Renal cortex interstitium (tissue), 11 donors: ENCODE results near the gene PARK7. TPM values are rescaled to one million over a fixed set of nuclear protein-coding genes. Genes with fewer than 3 reads are reported as not detected.
A peak's percentile ranks its signal among the peaks of the same experiment; 100 is the strongest.

Experiments used
- DNase-seq, 11 donors: peaks; one replicate each; pipeline ENCODE4 v3.0.0-alpha.2; 2013; ENCODE audit warnings: low read depth in 9 of 11, low spot score in 4 of 11; ENCODE audit errors: extremely low read depth in 1 of 11
- polyA plus RNA-seq, 3 donors: library from polyadenylated mRNA; unstranded; fragments of 120-200 nt; gene quantifications; one replicate each; pipeline ENCODE4 v1.2.1, GENCODE V29; 2013; ENCODE audit not compliant: insufficient read length in 3 of 3

The PARK7 gene
- polyA plus RNA-seq, 3 donors = 303 to 345 (median 330) TPM

- peak in 6 of 11 donors; percentile 47 to 77 (median 68) for DNase-seq
Observed at GRCh38 chr1:8015036-8015808, 53.7 kb downstream of the PARK7 start.

DNA sequence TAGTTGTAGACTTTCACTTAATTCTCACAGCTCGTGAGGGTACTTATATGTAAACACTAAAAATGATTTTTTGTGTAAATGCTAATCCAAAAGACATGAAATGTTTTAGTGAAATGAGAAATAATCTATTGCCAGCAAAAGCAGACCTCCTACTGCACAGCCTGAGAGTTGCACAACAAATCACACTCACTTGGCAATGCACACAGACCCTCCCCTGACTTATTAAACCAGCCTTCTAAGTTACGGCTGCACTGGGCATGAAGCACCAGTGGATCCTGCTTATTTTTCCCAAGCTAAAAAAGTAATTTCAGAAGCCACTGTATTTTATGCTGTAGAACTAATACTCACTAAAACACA, 54.3 kb downstream of the PARK7 start:
- DNase-seq = no peak

DNA sequence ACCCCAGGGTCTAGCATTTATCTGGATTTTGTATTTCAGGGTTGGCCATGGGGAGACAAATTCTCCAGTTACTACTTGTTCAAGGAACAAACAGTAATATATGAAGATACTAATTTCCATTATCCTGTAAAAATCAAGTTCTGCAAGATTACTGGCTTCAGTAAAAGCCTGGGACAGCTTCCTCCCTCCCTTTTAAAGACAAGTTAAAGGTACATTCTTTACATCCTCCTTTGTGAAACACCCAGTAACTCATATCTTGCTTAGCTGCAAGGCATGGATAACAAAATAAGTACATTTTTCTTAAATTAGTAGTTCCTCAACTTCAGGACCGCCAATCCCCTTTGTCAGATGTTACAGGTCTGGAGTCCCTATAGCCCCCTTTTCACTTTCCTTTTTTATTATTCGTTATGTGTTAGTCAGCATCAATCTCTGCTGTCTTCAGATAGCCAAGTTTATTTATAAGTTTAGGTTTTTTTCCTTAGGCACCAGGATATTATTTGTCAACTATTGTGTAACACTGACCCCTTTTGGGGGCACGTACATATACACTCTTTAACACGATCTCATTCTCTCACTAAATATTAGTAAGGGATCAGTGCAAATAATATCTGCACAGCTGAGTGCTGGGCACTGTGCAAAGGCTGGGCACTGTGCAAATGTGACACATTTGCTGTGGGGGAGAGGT, 54.8 kb downstream of the PARK7 start:
- no peak for DNase-seq

- no peak for DNase-seq
Observed at GRCh38 chr1:8016895-8017241, 55.4 kb downstream of the PARK7 start.

DNA sequence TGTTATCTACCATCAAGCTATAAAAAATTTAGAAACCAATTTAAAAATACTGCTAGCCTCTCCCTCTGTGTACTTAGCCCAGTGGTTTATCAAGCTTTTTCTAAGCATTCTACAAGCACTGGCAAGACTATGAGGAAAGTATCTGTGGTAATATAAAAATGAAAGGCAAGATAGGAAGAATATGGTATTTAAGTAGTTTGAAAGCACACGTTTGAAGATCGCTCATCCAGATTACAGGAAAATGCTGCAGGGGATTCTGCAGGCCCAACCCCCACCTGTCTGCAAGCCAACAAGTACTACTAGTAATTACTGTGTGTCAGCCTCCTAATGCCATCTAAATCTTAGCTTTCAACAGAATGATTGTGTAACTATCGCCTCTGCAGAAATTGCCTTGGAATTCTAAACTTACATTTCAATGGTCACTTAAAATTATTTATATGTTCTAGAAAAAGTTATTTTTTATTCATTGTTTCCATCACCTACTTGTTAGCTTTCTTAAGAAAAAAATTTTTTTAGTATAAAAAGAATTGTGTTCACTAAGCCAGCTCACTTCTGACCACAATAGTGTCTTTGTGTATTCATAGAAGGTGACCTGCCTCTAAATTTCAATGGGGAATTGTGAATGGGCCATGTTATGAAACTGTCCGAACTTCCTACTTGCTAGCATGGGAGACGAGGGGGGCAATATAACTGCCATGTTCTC, 56.1 kb downstream of the PARK7 start:
- no peak for DNase-seq

- DNase-seq = no peak
Observed at GRCh38 chr1:8018492-8019228, 57.1 kb downstream of the PARK7 start.

- no peak for DNase-seq
Observed at GRCh38 chr1:8019229-8019620, 57.7 kb downstream of the PARK7 start.

DNA sequence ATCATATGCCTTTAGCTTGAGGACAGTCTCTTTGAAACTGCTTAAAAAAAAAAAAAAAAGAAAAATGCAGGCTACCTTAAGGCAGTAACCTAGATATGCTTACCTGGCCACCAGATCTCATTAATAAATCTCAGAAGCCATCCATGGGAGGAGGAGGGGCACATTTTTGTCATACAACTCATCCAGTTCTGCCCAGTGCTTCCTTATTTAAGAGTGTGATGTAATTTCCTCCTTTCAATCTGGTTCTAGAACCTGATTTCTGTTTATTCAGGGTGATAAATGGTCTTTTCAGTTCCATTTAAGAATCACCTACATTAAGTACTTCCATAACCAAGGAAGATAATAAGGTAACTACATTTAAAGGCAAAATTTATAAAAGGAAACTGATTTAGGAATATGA, 58.5 kb downstream of the PARK7 start:
- DNase-seq = no peak

DNA sequence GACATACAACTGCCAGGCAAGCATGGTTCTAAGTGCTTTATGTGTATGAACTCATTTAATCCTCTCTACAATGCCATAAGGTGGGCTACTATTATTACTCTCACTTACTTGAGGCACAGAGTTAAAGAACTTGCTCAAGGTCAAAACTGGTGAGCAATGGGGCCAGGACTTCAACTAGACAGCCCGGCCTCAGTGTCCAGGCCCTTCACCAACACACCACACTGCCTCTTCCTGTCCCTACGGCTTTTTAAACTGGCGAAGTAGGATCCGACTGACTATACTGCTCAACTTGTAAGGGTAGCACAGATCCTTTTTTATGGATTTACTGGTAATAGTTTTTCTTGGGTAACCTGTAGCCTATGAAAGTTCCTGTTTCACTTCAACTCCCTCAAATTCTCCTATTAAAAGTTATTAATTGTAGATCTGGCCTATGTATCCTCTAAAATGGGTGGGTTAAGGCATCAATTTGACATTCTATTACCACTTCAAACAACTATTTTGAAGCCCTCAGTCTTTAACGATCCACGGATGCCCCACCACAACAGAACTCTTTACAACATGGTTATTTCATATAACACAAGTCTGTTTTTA, 60.3 kb downstream of the PARK7 start:
- DNase-seq = no peak

- DNase-seq = no peak
Observed at GRCh38 chr1:8022395-8023286, 61.1 kb downstream of the PARK7 start.

GRCh38 chr1:8023287-8023994, 61.9 kb downstream of the PARK7 start:
- DNase-seq = no peak

GRCh38 chr1:8023995-8024313, 62.4 kb downstream of the PARK7 start:
- DNase-seq = no peak

DNA sequence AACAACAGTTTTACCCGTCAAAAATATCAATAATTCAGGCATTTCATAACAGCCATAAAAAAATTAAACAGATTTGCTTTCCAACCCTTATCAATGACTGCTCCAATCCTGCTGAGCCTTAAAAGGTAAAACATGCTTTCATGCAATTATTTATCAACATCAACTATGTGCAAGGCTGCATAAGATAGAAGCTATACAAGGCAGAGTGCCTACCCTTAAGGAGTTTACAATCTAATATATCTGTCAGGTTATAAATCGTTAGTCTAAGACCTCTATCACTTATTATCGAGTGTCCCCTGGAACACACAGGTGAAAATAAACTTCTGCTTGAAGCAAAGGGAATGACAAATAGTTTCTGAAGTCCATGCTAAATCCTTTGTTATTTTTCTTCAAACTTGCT, 62.8 kb downstream of the PARK7 start:
- DNase-seq = no peak

DNA sequence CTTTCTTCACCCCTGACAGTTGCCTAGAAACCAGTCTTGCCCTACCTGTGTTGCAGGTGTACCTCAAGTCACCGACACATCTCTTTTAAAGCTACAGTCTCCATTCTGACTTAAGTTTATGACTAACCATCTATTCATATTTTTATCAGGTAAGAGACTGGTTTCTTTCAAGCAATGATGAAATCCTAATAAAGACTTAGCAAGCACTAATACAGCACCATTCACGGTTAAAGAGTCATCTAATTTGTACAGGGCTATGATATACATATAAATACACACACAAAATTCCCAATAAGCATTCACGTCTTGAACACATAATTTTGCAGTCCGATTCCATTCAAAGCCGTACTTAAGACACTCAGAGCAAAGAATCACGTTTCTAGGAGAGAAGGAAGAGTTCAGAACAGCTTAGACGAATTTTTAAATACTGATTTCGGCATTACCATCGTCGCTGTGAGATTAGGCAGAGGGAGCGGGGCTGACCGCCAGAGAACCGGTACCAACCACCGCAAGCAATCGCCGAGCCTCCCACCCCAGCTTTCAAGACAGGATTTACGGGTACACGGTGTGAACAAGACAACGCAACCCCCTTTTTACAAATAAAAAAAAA, 63.7 kb downstream of the PARK7 start:
- DNase-seq = no peak

DNA sequence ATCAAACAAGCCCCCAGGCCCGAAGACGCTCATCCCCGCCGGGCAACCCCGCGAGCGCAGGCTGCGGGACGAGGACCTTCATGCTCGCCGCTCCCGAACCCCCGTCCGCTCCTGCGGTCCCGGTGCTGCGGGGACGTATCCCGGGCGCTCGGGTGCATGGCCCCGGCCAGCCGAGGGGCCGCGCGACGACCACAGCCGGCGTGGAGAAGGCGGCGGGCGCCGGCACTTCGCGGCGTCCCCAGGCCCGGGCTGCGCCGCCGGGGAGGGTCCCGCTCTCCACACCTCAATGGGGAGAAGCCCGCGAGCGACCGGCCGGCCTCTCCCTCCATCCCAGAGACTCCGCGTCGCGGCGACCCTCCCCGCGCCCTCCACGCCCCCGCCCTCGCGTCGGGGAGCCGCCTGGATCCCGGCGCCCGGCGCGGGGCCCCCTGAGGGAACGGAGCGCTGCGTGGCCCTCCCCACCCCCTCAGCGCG, 64.2 kb downstream of the PARK7 start:
- DNase-seq = no peak

- DNase-seq = peak; percentile 82 to 93 (median 90)
Observed at GRCh38 chr1:8026153-8026975, 64.9 kb downstream of the PARK7 start, which contains the start of gene ERRFI1. Gene ERRFI1, minus strand, starts transcription at chr1:8026309. Its CDS starts 10,690 bp downstream, at chr1:8015619.
